NCI-H2081 (cell line): ENCODE results near the gene PFN1.
A peak's percentile ranks its signal among the peaks of the same experiment; 100 is the strongest.
"Not testable (repeated sequence)": the region's sequence is repeated elsewhere in the genome, so short reads cannot be mapped to it uniquely, and the experiment has no call there.

ENCODE experiments used
- DNase-seq, 2 experiments: peaks; one replicate each; lab custom pipeline; 2025; lab: John Stamatoyannopoulos, UW

PFN1 gene

DNA sequence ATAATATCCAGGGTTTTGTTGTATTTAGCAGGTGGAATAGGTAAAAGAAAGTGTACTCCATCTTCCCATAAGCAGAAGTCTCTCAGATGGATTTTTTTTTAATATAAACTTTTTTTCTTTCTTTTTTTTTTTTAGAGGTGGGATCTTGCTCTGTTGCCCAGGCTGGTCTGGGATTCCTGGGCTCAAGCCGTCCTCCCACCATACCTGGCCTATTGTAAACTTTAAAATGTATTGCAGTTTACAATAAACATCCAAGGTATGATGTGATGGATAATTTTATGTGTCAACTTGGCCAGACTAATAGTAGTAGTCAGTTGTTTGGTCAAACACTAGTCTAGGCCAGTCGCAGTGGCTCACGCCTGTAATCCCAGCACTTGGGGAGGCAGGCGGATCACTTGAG lies 27.0 kb downstream of the PFN1 start:
- no peak for DNase-seq

DNA sequence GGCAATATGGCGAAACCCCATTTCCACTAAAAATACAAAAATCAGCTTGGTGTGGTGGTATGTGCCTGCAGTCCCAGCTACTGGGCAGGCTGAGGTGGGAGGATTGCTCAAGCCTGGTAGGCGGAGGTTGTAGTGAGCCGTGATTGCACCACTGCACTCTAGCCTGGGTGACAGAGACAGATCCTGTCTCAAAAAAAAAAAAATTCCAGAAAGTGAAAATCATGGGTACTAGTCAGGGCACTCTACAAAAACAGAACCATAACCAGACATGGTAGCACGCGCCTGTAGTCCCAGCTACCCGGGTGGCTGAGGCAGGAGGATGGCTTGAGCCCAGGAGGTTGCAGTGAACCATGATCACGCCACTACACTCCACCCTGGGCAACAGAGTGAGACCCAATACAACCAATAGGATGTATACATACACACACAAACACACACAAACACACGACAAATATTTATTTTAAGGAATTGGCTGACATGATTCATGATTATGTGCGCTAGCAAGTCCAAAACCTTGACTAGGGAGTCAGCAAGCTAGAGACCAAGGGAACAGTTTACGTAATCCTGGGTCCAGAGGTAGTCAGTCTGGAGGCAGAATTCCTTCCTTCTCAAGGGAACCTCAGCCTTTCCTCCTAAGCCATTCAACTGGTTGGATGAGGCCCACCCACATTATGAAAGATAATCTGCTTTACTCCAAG lies 27.8 kb downstream of the PFN1 start:
- no peak for DNase-seq

GRCh38 chr17:4919511-4920047 lies 28.8 kb downstream of the PFN1 start:
- no peak for DNase-seq

GRCh38 chr17:4914551-4914950 lies 33.8 kb downstream of the PFN1 start:
- DNase-seq, result not testable (repeated sequence)

GRCh38 chr17:4913994-4914393 lies 34.3 kb downstream of the PFN1 start:
- no peak for DNase-seq

- DNase-seq, result peak; percentile 60 to 73
Observed at GRCh38 chr17:4908711-4909496, 39.4 kb downstream of the PFN1 start.

GRCh38 chr17:4908301-4908700 lies 40.0 kb downstream of the PFN1 start:
- peak; percentile 29 to 63 for DNase-seq

GRCh38 chr17:4906642-4907041 lies 41.7 kb downstream of the PFN1 start:
- not testable (repeated sequence) for DNase-seq

DNA sequence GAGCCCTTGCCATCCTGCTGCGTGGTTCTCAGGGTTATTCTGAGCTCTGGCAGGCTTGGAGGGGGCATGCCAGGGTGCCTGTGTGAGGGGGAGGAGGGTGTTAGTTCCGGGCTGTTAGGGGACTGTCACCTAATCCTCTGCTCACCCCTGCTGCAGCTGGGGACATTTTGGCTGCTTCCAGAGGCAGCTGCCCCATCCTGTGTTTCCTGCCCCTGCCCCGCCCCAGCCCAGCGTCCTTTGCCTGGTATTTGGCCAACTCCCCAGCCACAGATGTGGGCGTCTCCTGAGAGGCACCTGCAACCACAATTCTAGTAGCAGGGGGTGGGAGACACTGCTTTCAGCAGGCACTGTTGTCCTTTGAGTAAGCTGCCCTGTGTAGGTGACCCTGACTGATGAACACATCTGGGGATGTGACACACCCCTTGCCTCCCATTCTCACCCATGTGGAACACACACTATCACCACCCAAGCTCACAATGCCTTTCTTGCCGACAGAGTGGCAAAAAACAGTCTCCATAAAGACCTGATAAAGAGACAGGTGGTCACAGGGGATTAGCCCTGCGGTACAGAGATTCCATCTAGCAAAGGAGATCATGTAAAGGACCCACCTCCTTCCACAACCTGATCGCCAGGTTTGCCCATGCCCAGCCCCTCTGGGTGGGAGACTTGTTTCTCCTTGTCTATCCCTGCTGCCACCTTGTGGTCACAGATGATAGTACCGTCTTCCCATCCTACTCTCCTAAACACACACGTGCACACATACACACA lies 45.1 kb downstream of the PFN1 start, which contains the start of gene CHRNE:
TSS of gene CHRNE (minus strand) at position 48 of the 768 bp plus-strand sequence. CDS start at position 13, 35 bp downstream.
- peak; percentile 77 to 78 for DNase-seq

DNA sequence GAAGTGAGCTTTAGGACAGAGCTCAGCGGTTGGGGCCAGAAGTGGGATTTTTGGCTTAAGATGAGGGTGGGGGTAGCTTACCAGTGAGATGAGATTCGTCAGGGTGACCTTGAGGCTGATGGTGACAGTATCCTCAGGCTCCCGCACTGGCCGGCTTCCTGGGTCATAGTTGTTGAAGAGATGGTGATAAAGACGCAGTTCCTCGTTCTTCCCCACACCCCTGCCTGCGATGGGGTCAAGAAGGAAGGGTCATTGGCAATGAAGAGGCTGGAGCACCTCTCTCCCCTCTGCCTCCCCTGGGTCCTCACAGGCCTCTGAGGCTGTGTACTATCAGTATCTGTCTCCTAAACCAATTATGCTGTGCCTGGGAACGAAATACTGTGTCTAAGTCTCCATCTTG lies 45.8 kb downstream of the PFN1 start:
- DNase-seq, result no peak

DNA sequence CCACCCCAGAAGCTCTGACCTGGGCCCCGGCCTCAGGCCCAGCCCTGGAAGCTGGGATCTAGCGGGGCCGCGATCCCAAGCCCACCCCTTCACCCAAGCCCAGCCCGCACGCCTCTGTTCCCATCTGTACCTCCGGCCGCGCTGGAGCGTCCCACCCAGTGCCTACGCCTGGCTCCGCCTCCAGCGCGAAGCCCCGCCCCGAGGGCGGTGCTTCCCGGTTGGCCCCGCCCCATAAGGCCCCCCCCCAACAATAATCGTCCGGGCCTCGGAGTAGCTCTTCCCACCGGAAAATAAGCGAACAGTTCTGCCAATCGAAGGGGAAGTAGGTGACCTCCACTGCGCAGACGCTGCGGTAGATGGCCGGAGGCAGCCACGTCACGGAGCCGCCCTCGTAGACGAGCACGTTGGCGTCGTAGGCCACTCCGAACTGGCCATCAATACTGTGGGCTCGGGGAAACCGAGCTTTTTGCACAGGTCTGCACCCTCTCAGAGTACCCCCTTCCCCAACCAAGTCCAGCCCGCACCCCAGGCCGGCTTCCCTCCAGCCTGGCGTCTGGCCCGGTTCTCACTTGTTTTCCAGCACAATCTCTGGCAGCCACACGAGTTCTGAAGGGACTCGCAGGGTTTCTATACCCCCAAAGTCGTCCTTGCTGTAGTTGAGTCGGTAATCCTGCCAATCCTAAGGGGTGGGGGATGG lies 46.5 kb downstream of the PFN1 start:
- DNase-seq, result no peak

- DNase-seq, result no peak
Observed at GRCh38 chr17:4901108-4901647, 47.2 kb downstream of the PFN1 start.

GRCh38 chr17:4900231-4901107 lies 47.9 kb downstream of the PFN1 start:
- DNase-seq, result no peak

DNA sequence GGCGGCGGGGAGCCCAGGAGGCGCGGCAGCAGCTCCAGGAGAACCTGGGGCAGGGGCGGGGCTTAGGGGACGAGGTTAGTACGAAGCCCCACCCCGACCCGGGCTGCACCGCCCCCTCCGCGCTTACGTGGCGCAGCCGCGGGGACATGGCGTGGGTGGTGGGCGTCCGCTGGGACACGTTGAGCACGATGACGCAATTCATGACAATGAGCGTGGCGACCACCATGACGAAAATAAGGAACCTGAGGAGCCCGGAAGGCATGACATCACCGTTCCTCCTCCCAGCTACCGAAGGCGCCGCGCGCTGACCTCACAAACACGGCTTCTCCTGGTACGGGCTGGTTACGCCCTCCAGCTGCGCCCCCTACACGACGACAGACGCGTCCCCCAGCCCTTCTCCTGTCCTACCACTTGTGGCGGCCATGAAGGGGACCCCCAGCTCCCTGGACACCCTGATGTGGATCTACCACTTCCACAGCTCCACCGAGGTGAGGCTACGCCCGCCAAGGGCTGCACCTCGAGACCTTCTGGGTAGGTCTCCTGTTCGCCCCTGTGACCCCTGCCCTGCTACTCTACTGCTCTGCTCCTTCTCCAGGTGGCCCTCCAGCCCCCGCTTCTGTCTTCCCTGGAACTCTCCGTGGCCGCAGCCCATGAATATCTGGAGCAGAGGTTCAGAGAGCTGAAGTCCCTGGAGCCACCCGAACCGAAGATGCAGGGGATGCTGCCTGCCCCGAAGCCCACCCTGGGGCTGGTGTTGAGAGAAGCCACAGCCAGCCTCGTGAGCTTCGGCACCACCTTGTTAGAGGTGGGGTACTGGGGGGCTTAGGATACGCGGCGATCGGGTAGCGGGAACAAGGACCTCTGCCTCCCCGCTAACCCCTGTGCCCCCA lies 48.7 kb downstream of the PFN1 start, which contains the start of gene C17orf107:
TSS of gene C17orf107 (plus strand) at position 196 of the 890 bp plus-strand sequence. CDS start at position 423, 227 bp downstream.
- DNase-seq, result peak; percentile 38 to 41

GRCh38 chr17:4898927-4899326 lies 49.4 kb downstream of the PFN1 start:
- DNase-seq, result no peak

DNA sequence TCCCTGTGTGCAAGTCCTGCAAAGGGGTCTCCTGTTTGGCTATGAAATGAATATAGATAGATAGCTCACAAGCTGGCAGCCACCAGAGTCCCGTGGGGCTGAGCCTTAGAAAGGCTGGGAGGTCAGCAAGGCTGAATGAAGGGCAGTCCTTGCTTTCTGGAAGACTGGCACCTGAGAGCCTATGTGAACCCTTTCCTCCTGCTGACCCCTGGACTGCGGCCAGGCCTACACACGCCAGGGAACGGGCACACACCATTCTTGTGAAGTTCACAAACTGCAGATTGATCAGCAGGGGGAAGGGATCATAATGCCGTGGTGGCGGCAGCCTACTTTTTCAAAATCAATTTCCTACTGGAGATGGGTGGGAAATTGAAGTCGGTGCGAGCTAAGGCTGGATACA lies 50.0 kb downstream of the PFN1 start:
- DNase-seq, result no peak

DNA sequence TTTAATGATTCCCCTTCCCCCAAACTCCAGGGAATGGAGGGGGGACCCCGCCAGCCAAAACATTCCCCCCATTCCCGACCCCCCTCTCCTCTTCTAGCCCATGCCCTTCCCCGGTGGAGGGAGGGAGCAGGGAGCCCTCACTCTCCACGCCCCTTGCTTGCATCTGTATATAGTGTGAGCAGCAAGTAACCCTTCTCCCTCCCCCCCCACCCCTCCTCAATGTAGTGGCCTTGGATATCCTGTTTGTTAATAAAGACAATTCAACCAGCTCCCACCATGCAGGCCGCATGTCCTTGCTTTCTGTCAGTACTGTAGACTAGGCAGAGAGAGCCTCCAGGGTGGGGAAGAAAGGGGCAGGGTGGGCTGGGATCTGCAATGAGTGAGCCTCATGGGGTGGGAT lies 50.5 kb downstream of the PFN1 start:
- no peak for DNase-seq

- no peak for DNase-seq
Observed at GRCh38 chr17:4897198-4897687, 51.1 kb downstream of the PFN1 start.
